Measurements from ENCODE around the gene TLE7.

DNA sequence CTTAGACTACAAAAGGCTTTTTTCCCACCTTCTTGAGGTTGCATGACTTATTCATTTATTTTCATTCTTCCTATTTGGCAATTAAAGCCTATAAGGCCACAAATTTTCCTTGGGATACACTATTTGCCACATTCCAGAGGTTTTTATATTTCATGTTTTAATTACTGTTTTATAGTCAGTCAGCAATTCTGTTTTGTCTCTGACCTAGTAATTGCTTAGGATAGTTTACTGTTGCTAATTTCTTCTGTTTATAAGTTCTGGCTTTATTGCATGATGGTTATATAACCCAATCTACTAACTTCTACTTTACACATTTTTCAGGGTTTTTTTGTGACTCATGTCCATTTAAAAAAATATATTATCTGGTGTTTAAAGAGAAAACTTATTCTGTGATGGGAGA, 17.7 kb upstream of the TLE7 start:
- TF ChIP-seq, protein P1, sequence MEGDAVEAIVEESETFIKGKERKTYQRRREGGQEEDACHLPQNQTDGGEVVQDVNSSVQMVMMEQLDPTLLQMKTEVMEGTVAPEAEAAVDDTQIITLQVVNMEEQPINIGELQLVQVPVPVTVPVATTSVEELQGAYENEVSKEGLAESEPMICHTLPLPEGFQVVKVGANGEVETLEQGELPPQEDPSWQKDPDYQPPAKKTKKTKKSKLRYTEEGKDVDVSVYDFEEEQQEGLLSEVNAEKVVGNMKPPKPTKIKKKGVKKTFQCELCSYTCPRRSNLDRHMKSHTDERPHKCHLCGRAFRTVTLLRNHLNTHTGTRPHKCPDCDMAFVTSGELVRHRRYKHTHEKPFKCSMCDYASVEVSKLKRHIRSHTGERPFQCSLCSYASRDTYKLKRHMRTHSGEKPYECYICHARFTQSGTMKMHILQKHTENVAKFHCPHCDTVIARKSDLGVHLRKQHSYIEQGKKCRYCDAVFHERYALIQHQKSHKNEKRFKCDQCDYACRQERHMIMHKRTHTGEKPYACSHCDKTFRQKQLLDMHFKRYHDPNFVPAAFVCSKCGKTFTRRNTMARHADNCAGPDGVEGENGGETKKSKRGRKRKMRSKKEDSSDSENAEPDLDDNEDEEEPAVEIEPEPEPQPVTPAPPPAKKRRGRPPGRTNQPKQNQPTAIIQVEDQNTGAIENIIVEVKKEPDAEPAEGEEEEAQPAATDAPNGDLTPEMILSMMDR (conservative IDR thresholded peaks at IDR 0.05): no peak
- no peak for TF ChIP-seq EZH2 (IDR thresholded peaks at IDR 0.05; ENCODE audit: low read depth)
